KOPT-K1 (cell line): Measurements from ENCODE around the gene SIGLEC15.
"Not testable (repeated sequence)": the region's sequence is repeated elsewhere in the genome, so short reads cannot be mapped to it uniquely, and the experiment has no call there.

ENCODE experiments used
- H3K27ac ChIP-seq: fragments of 200-600 bp; sonication (generic); 2 replicates; pipeline ENCODE4 v1.5.1; 2016; ENCODE audit warnings: antibody characterized with exemption, mild to moderate bottlenecking, low read depth, low read length; ENCODE audit not compliant: poor library complexity, severe bottlenecking
- H3K36me3 ChIP-seq: fragments of 200-600 bp; sonication (generic); 2 replicates; pipeline ENCODE4 v1.5.1; 2017; ENCODE audit warnings: antibody characterized with exemption, mild to moderate bottlenecking, low read length, moderate library complexity; ENCODE audit not compliant: insufficient read depth
- H3K9me3 ChIP-seq: fragments of 200-600 bp; sonication (generic); 2 replicates; pipeline ENCODE4 v1.5.1; 2017; ENCODE audit warnings: antibody characterized with exemption, low read length, mild to moderate bottlenecking; ENCODE audit not compliant: insufficient read depth, poor library complexity, severe bottlenecking

The SIGLEC15 gene

DNA sequence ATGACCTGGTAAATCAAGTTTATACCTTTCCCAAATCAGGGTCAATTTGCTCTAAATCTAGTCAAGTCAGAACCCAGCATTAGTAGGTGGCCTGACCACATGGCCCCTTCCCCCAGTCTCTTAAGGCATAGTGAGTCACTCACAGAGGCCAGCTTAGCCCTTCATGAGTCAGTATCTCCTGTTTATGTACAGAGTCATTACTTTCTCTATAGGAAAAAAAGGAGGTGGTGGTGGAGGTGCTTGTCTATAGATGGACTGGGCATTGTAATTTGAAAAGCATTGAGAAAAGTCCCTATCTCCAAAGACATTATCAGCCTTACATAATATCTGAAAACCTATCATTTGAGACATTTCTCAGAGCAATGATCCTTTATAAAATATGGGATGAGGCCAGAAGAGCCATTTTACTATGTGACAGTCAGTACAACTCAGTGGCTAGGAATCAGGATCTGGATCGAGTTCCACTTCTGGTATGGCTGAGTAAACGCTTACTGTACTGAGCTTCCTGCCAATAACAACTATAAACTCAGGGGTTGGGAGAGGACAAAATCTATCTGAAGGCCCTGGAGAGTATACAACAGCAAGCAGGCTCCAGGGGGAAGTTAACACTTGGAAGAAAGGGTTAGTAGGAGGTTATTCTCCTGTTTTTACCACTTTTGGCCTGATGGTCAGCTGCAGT is 22.5 kb upstream of the SIGLEC15 start:
- H3K9me3 ChIP-seq, result peaks cover 25% of the 10 kb centered on the region
- no peak overlapping the region for H3K27ac ChIP-seq
- no peaks in the 10 kb centered on the region for H3K36me3 ChIP-seq

DNA sequence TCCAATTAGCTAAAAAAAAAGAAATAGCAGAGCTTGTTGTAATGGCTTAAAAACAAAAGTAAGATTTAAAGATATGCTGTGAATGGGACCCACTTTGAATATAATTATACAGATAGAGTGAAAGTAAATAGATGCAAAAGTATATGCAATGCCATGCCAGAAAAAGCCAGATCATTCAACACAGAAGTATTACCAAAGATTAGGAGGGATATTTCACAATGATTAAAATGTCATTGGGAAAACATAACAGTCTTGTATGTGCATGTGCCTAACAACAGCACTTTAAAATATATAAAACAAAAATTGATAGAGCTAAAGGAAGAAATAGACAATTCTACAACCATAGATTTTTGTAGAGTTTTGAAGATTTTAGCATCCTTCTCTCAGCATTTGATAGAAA is 19.9 kb upstream of the SIGLEC15 start:
- Histone ChIP-seq H3K36me3 (no peaks in the 10 kb centered on the region), H3K27ac (no peak overlapping the region), H3K9me3 (peaks cover 19% of the 10 kb centered on the region)

DNA sequence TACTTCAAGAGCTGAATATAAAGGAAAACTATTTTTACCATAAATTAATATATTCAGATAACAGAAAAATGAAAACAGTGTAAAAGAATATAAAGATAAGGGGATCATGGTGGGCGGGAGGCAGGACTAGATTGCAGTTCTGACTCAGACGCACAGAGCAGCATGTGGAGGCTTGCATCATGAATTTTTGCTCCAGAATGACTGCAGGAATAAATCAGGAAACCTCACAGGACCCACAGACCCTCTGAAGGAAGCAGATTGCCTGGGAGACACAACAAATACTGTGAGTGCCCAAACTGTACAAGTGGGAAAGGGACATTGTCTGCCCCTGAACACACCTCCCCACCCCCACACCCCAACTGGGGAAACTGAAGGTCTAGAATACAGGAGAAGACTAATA is 19.2 kb upstream of the SIGLEC15 start:
- Histone ChIP-seq H3K27ac (no peak overlapping the region), H3K9me3 (peaks cover 19% of the 10 kb centered on the region), H3K36me3 (no peaks in the 10 kb centered on the region)

DNA sequence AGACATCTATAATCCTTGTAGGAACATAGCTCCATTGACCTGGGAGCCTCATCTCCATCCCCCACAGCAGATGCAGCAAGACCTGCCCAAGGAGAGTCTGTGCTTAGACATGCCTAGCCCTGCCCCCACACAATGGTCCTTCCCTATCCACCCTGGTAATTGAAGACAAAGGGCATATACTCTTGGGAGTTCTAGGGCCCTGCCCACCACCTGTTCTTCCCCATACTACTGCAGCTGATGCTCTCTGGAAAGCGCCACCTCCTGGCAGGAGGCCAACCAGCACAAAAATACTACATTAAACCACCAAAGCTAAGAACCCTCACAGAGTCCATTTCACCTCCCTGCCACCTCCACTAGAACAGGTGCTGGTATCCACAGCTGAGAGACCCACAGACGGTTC is 18.3 kb upstream of the SIGLEC15 start:
- peaks cover 15% of the 10 kb centered on the region for H3K9me3 ChIP-seq
- H3K27ac ChIP-seq, H3K36me3 ChIP-seq: not testable (repeated sequence)

DNA sequence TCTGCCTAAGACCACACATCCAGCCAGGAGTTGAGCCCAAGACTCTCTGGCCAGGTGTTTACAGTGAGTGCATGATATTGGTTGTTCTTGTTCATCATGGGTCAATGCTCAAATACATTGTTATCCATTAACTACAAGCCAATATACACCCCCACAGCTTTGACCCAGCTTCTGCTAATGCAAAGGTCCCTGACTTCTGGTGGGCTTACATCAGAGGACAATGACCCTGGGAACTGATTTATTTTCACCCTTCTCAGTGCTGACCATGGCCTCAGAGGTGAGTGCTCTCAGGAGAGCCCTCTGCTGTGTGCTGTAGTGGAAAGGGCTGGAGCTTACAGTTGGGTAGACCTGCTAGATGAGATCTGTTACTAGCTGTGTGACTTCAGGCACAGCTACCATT is 10.7 kb upstream of the SIGLEC15 start:
- not testable (repeated sequence) for H3K9me3 ChIP-seq, H3K27ac ChIP-seq, H3K36me3 ChIP-seq

DNA sequence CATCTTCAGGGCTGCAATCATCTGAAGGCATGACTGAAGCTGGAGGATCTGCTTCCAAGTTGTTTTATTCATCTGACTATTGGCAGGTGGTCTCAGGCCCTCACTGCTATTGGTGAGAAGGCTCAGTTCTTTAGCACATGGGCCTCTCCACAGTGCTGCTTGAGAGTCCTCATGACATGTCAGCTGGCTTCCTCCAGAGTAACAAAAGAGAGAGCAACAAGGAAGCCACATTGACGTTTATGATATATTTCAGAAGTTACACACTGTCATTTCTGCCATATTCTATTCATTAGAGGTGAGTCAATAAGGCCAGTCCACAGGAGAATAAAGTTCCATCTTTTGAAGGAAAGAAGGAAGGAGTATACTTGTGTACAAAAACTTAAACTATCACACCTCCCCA is 7.9 kb upstream of the SIGLEC15 start:
- H3K9me3 ChIP-seq, result no peaks in the 10 kb centered on the region
- H3K36me3 ChIP-seq, result no peaks in the 10 kb centered on the region
- no peak overlapping the region for H3K27ac ChIP-seq

DNA sequence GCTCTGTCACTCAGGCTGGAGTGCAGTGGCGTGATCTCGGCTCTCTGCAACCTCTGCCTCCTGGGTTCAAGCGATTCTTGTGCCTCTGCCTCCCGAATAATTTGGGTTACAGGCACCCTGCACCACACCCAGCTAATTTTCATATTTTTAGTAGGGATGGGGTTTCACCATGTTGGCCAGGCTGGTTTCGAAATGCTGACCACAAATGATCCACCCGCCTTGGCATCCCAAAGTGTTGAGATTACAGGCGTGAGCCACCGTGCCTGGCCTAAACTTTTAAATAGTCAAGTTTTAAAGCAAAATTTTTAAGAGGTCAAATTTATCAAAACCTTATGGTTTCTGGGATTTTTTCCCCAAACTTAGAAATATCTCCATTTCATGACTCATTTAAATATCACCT is 6.7 kb upstream of the SIGLEC15 start:
- not testable (repeated sequence) for H3K36me3 ChIP-seq

DNA sequence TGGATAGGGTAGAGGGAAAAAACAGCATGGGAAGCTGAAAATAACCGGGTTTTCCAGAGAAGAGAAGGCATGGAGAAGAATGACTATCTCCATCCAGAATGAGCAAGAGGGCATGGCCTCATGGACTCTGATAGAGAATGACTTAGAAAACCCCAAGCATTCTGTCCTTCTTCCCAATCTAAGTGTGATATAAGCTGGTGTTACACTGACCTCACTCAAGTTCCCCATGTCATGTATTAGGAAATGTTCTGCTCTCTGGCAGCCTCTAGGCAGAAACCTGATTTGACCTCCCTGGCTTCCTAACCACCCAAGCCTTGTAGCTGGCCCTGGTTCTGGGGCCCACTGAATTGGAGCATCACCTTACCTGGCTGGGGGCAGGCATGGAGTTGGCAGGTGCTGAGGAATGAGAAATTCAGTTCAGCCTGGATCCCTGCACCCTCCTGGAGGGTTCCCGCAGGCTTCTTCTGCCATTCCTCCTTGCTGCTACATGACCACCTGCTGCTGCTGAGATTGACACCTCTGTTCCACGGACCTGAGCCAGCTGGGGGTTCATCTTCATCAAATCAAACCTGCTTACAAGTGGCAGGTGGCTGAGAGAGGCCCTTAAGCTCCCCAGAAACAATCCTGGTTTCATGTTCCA is 5.2 kb upstream of the SIGLEC15 start:
- Histone ChIP-seq H3K36me3 (no peaks in the 10 kb centered on the region), H3K9me3 (no peaks in the 10 kb centered on the region), H3K27ac (no peak overlapping the region)

More for the DNA sequence above, 6.7 kb upstream of the SIGLEC15 start:
- not testable (repeated sequence) for H3K9me3 ChIP-seq, H3K27ac ChIP-seq

DNA sequence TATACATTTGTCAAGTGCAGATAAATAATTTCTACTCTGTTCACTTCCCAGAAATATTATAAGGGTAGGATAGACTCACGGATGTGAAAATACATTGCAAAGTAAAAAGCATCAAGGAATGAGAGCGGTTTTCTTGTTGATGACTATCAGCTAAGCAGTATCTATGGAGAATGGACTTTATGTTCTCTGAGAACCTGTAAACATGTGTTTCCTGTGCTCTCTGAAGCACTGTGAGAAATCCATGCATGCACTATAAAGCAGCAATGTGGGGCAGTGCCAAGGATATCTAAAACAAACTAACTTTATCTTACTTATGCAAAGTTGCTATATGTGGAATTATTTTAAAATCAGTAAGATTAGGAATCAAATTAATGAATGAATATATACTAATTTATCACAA is 4.4 kb upstream of the SIGLEC15 start:
- no peaks in the 10 kb centered on the region for H3K36me3 ChIP-seq
- H3K27ac ChIP-seq, result no peak overlapping the region
- H3K9me3 ChIP-seq, result no peaks in the 10 kb centered on the region

DNA sequence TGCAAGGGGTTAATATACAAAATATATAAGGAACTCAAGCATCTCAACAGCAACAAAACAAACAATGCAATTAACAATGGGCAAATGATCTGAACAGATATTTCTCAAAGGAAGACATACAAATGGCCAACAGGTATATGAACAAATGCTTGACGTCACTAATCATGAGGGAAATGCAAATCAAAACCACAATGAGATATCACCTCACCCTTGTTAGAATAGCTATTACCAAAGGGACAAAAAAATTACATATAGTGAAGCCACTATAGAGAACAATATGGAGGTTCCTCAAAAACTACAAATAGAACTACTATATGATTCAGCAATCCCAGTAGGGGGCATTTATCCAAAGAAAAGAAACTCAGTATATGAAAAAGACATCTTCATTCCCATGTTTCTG is 3.8 kb upstream of the SIGLEC15 start:
- H3K27ac ChIP-seq, result no peak overlapping the region
- no peaks in the 10 kb centered on the region for H3K36me3 ChIP-seq
- H3K9me3 ChIP-seq, result no peaks in the 10 kb centered on the region

DNA sequence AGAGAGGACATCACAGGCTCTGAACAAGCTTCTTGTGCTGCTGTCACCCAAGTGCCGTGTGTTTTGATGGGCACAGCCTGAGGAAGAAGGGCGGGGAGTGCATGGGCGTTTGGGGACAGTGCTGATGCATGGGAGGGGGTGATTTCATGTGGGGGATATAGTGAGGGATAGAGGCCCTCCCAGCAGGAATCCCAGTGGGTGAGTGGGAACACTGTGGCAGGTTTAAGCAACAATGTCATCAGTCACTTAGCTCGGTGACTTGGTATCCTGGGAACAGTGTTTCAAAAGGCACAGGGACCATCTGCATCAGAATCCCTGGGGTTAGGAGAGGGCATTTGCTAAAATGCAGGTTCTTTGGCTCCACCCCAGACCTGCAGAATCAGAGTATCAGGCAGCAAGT is 609 bp downstream of the SIGLEC15 start:
- no peaks in the 10 kb centered on the region for H3K36me3 ChIP-seq
- no peak overlapping the region for H3K27ac ChIP-seq
- no peaks in the 10 kb centered on the region for H3K9me3 ChIP-seq

DNA sequence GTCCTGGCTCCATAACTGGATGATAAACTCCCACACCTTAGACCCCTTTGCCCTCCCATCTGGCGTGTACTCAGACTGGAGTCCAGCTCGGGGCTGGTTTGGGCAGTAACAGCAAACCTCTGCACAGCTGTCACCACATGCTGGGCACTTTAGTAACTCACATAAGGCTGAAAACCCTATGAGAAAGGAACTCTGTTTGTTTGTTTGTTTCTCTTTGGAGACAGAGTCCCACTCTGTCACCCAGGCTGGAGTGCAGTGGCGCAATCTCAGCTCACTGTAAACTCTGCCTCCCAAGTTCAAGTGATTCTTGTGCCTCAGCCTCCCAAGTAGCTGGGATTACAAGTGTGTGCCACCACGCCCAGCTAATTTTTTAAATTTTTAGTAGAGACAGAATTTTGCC is 1.2 kb downstream of the SIGLEC15 start:
- not testable (repeated sequence) for H3K9me3 ChIP-seq, H3K27ac ChIP-seq, H3K36me3 ChIP-seq

DNA sequence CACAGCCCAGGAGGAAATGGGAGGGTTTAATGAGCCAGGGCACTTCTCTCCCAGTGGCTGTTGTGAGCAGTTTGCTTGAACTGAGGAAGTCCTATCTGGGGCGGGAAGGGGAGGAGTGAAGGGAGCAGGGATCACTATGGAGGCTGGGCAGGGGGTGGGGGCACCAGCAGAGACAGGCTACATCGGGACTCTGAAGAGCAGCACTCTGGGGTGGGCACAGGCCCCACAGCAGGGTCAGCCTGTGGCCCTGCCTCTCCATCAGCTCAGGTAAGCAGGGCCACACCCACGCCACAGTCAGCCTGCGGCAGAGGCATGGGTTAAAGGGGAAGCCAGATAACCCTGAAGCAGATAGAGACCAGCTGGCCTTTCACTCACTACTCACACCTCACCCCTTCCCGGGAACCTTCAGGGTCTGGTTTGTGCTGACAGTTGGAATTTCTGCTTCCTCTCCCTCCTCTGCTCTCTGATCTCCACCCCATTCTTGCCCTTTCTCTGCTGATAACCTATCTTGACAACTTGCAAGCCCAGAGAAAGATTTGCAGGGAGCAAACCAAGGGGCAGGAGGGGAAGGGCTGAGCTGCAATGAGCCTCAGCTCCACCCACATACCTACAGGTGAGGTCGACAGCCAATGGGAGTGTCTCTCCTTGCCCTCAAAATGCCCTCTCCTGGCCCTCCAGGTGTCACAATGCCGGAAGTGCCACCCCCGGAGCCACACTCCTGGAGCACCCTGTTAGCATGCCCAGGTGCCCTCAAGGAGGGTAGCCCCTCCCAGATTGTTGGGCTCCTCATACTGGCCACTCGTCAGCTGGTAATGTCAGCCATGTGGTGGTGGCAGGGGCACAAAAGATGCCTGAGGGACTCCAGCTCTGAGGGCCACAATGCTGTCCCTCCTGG is 3.7 kb downstream of the SIGLEC15 start:
- H3K36me3 ChIP-seq, result no peaks in the 10 kb centered on the region
- H3K9me3 ChIP-seq, result no peaks in the 10 kb centered on the region
- no peak overlapping the region for H3K27ac ChIP-seq

DNA sequence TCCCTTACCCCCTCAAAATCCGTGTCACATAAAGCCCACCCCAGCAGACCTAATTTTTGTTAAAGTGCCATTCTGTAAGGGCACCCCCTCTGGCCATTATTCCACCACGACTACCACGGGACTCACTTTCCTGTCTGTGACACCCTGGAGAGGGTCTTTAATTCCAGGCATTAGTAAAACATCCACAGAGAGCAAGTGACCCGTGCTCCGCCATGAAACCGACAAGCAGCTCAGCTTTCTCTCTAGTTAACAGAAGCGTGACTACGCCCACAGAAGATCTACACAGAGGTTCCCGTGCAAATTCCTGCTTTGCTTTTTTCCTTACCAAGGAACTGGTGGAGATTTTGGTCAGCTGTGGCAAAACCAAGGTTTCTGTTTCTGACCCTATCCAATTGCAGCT is 4.4 kb downstream of the SIGLEC15 start:
- no peaks in the 10 kb centered on the region for H3K9me3 ChIP-seq
- no peak overlapping the region for H3K27ac ChIP-seq
- H3K36me3 ChIP-seq, result no peaks in the 10 kb centered on the region

DNA sequence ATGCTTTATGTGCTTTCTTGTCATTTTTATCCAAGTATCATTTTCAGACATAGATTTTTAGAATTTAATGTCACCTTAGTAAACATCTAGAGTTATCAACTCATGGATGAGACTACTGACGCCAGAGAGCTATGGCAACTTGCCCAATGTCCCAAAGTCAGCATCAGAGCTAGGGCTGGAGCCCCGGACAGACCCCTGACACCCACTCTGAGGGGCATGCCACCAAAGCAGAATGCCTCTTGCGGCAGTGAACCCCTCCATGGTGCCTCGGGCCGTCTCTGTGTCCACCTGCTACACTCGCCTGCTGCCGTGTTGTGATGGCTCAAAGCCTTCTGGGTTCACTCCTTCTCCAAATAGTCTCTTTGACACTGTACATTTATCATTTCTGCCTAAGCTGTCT is 5.4 kb downstream of the SIGLEC15 start:
- no peak overlapping the region for H3K27ac ChIP-seq
- no peaks in the 10 kb centered on the region for H3K36me3 ChIP-seq
- no peaks in the 10 kb centered on the region for H3K9me3 ChIP-seq
